K562 (cell line): Measurements from ENCODE around the gene SGMS1.

ENCODE experiments used
- CREB1 ChIP-seq, 2 experiments: sonication (generic) in 1 of 2; formaldehyde crosslinking in 1 of 2; IDR thresholded peaks; 2 replicates each; pipeline versions ENCODE4 v1.6.1 to v1.8.0; 2012 to 2022; ENCODE audit warnings: inconsistent platforms in 1 of 2, mild to moderate bottlenecking in 1 of 2, missing genetic modification reagents in 1 of 2, moderate library complexity in 1 of 2
- CREB3L1 ChIP-seq: fragments of 450-650 bp; IDR thresholded peaks from 2 replicates; pipeline ENCODE4 v1.6.1; 2014; ENCODE audit warnings: low read depth, mild to moderate bottlenecking, moderate library complexity, borderline replicate concordance
- FOXO4 ChIP-seq: fragments of 450-650 bp; formaldehyde crosslinking; IDR thresholded peaks from 2 replicates; pipeline ENCODE4 v1.4.0; 2020; ENCODE audit warnings: mild to moderate bottlenecking, moderate library complexity
- GTF2B ChIP-seq: IDR thresholded peaks from 2 replicates; pipeline ENCODE4 v1.6.1; 2011; ENCODE audit not compliant: insufficient read length; ENCODE audit errors: extremely low read depth
- JUN ChIP-seq, 2 experiments: sonication (generic) in 1 of 2; formaldehyde crosslinking in 1 of 2; IDR thresholded peaks; 2 replicates each; pipeline versions ENCODE4 v1.6.1 to v1.8.0; 2012 to 2022; ENCODE audit warnings: borderline replicate concordance in 2 of 2, mild to moderate bottlenecking in 2 of 2, improper control_type of control experiment in 1 of 2, low read depth in 1 of 2, low read length in 1 of 2, missing genetic modification reagents in 1 of 2
- SREBF2 ChIP-seq: sonication (generic); formaldehyde crosslinking; IDR thresholded peaks from 2 replicates; pipeline ENCODE4 v1.4.0; 2020; ENCODE audit warnings: mild to moderate bottlenecking, missing genetic modification reagents

GRCh38 chr10:50648089-50648934 is 24.6 kb upstream of the SGMS1 start:
- no peak for TF ChIP-seq JUN (IDR thresholded peaks at IDR 0.05; ENCODE audit: borderline replicate concordance, low read depth, low read length)
- no peak for TF ChIP-seq JUN (CRISPR knock-in tag; IDR thresholded peaks at IDR 0.05; ENCODE audit: borderline replicate concordance)
- no peak for TF ChIP-seq CREB3L1
- TF ChIP-seq GTF2B, result no peak
- TF ChIP-seq SREBF2 (CRISPR knock-in tag), result no peak
- no peak for TF ChIP-seq CREB1 (IDR thresholded peaks at IDR 0.05)
- no peak for TF ChIP-seq CREB1 (CRISPR knock-in tag; IDR thresholded peaks at IDR 0.05)
- no peak for TF ChIP-seq FOXO4 (CRISPR knock-in tag)
